GM12874 (cell line): ENCODE data around the gene LNX1.

Source experiments
- CTCF ChIP-seq: IDR thresholded peaks from 2 replicates; pipeline ENCODE4 v1.5.1; 2011; ENCODE audit warnings: low read depth, mild to moderate bottlenecking, control low read depth, low read length, moderate library complexity; ENCODE audit not compliant: insufficient read depth

LNX1 gene

GRCh38 chr4:53558065-53558801, 33.1 kb downstream of the LNX1 start:
- TF ChIP-seq CTCF, result no peak

GRCh38 chr4:53557669-53558064, 33.6 kb downstream of the LNX1 start:
- no peak for TF ChIP-seq CTCF

GRCh38 chr4:53556651-53557050, 34.6 kb downstream of the LNX1 start:
- TF ChIP-seq CTCF, result no peak

- TF ChIP-seq CTCF, result no peak
Measured at GRCh38 chr4:53553486-53554210, 37.6 kb downstream of the LNX1 start.

GRCh38 chr4:53552711-53553110, 38.6 kb downstream of the LNX1 start:
- TF ChIP-seq CTCF, result no peak

- no peak for TF ChIP-seq CTCF
Measured at GRCh38 chr4:53551958-53552357, 39.3 kb downstream of the LNX1 start.

GRCh38 chr4:53551281-53551864, 39.9 kb downstream of the LNX1 start:
- no peak for TF ChIP-seq CTCF
